ENCODE results near the gene RSPH1.
A peak's percentile ranks its signal among the peaks of the same experiment; 100 is the strongest.

Gene RSPH1

GRCh38 chr21:42461881-42462877 is 33.8 kb downstream of the RSPH1 start:
- DNase-seq: no peak

- no peak for DNase-seq
Measured at GRCh38 chr21:42461185-42461520, 34.9 kb downstream of the RSPH1 start.

GRCh38 chr21:42460391-42461184 is 35.4 kb downstream of the RSPH1 start:
- peak; percentile 22 for DNase-seq

- no peak for DNase-seq
Measured at GRCh38 chr21:42459546-42460215, 36.3 kb downstream of the RSPH1 start.

- no peak for DNase-seq
Measured at GRCh38 chr21:42459082-42459460, 37.0 kb downstream of the RSPH1 start.

- DNase-seq: no peak
Measured at GRCh38 chr21:42456457-42456856, 39.6 kb downstream of the RSPH1 start.

GRCh38 chr21:42455754-42456440 is 40.1 kb downstream of the RSPH1 start:
- no peak for DNase-seq

- DNase-seq: no peak
Measured at GRCh38 chr21:42455196-42455595, 40.8 kb downstream of the RSPH1 start.

GRCh38 chr21:42454786-42455185 is 41.2 kb downstream of the RSPH1 start:
- no peak for DNase-seq

GRCh38 chr21:42453986-42454570 is 41.9 kb downstream of the RSPH1 start:
- no peak for DNase-seq

- no peak for DNase-seq
Measured at GRCh38 chr21:42453224-42453985, 42.6 kb downstream of the RSPH1 start.

GRCh38 chr21:42452401-42453223 is 43.4 kb downstream of the RSPH1 start:
- no peak for DNase-seq

GRCh38 chr21:42451941-42452340 is 44.1 kb downstream of the RSPH1 start:
- DNase-seq: no peak

GRCh38 chr21:42448686-42449085 is 47.3 kb downstream of the RSPH1 start:
- DNase-seq: no peak

GRCh38 chr21:42447732-42448131 is 48.3 kb downstream of the RSPH1 start:
- no peak for DNase-seq

- DNase-seq: no peak
Measured at GRCh38 chr21:42447182-42447581, 48.8 kb downstream of the RSPH1 start.

GRCh38 chr21:42446531-42446930 is 49.5 kb downstream of the RSPH1 start:
- DNase-seq: no peak

- no peak for DNase-seq
Measured at GRCh38 chr21:42445311-42445710, 50.7 kb downstream of the RSPH1 start.

- DNase-seq: no peak
Measured at GRCh38 chr21:42444745-42445059, 51.3 kb downstream of the RSPH1 start.

GRCh38 chr21:42443876-42444744 is 51.9 kb downstream of the RSPH1 start:
- DNase-seq: no peak
